Body of pancreas (tissue), 4 donors: Measurements from ENCODE around the gene MAP3K5. TPM values are rescaled to one million over a fixed set of nuclear protein-coding genes. Genes with fewer than 3 reads are reported as not detected.

Experiments used
- ATAC-seq: fragments of 150-250 bp; one replicate; pipeline ENCODE4 v1.9.1; 2016
- DNase-seq, 4 donors: peaks; one replicate each; pipeline ENCODE4 v3.0.0-alpha.2; 2019
- H3K27ac ChIP-seq, 4 donors: fragments of 200-600 bp; sonication (generic); 1 replicate in 3 of 4; 2 replicates in 1 of 4; pipeline versions ENCODE4 v1.5.1 to v1.6.1; 2016 to 2019; ENCODE audit warnings: mild to moderate bottlenecking in 1 of 4, mixed read lengths in 1 of 4, moderate library complexity in 1 of 4
- H3K27me3 ChIP-seq, 2 donors: fragments of 200-600 bp; sonication (generic); one replicate each; pipeline ENCODE4 v1.6.0; 2016; ENCODE audit warnings: mild to moderate bottlenecking in 1 of 2
- H3K36me3 ChIP-seq, 2 donors: fragments of 200-600 bp; sonication (generic); replicated peaks in 1 of 2; 2 replicates each; pipeline ENCODE4 v1.5.1; 2016; ENCODE audit warnings: low read depth in 2 of 2; ENCODE audit not compliant: insufficient read depth in 1 of 2
- H3K4me1 ChIP-seq: fragments of 200-600 bp; sonication (generic); one replicate; pipeline ENCODE4 v1.6.0; 2016
- H3K4me3 ChIP-seq, 2 donors: fragments of 200-600 bp; sonication (generic); 1 replicate in 1 of 2; 2 replicates in 1 of 2; pipeline ENCODE4 v1.5.1; 2016 to 2019
- H3K9me3 ChIP-seq, 3 donors: fragments of 200-600 bp; sonication (generic); 1 replicate in 2 of 3; 2 replicates in 1 of 3; pipeline ENCODE4 v1.5.1; 2016
- POLR2A ChIP-seq, 3 donors: fragments of 450-650 bp; IDR thresholded peaks; one replicate each; pipeline ENCODE4 v1.6.1; 2016; ENCODE audit warnings: antibody characterized with exemption in 3 of 3, mild to moderate bottlenecking in 2 of 3
- WGBS, 2 donors: methylation state at CpG; one replicate each; pipeline ENCODE4 v1.1.5; 2017; 5-methylcytosine and 5-hydroxymethylcytosine counted together
- intact Hi-C: fragments of 100-400 bp; cut with DNase I; formaldehyde crosslinking; loops from one replicate; pipeline ENCODE4 v1.15.1; 2023
- total RNA-seq, 2 donors: library from RNA; depleted of rRNA; stranded (reverse); fragments of >200 nt; gene quantifications; one replicate each; pipeline ENCODE4 v1.1.0, GENCODE V29; 2016
- TF ChIP-seq, protein P1 (sequence below), 7 experiments: fragments of 450-650 bp in 4 of 7; fragments of 200-600 bp in 3 of 7; sonication (generic) in 3 of 7; IDR thresholded peaks; one replicate each; pipeline ENCODE4 v1.5.1; 2016 to 2019; ENCODE audit warnings: antibody characterized with exemption in 7 of 7

MAP3K5 gene
- total RNA-seq, 2 donors from 2014 or later, result 33.7 to 36.9 TPM

DNA sequence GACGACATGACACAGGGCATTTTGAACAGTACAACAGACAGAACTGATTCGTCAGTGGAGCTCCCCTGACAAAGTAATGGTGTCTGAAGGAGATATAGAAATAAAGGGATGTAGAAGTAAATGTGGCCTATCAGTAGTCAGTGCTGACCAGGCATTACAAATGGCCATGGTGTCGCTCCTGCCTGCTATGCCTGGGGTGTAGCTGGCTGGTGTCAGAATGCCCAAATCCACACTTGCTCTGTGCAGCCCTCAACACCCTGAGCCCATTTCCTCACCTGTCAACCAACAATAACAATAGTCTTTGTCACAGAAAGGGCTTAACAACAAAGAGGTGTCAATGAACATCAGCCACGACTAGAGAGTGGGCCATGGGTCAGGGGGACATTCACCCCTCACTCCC, 53.2 kb downstream of the MAP3K5 start:
- 90 to 94% methylated on average over 4 of the region's 4 CpGs for WGBS, 2 donors
- intact Hi-C loops, result no loop called here
- H3K36me3 ChIP-seq, result no peaks in the 10 kb centered on the region

GRCh38 chr6:136738692-136739057, 53.6 kb downstream of the MAP3K5 start:
- intact Hi-C loops, result no loop called here
- Histone ChIP-seq H3K4me1 (peaks cover 43% of the 10 kb centered on the region), H3K36me3 (no peaks in the 10 kb centered on the region), H3K27ac (peak overlapping the region in 3 of 4 donors; percentile 41 to 79 (median 58)), H3K9me3 (no peaks in the 10 kb centered on the region), H3K27me3 (no peaks in the 10 kb centered on the region), H3K4me3 (no peak overlapping the region)
- DNase-seq, result no peak
- peak; percentile 7 for ATAC-seq
- TF ChIP-seq POLR2A (IDR thresholded peaks at IDR 0.05), result no peak
- TF ChIP-seq, protein P1, sequence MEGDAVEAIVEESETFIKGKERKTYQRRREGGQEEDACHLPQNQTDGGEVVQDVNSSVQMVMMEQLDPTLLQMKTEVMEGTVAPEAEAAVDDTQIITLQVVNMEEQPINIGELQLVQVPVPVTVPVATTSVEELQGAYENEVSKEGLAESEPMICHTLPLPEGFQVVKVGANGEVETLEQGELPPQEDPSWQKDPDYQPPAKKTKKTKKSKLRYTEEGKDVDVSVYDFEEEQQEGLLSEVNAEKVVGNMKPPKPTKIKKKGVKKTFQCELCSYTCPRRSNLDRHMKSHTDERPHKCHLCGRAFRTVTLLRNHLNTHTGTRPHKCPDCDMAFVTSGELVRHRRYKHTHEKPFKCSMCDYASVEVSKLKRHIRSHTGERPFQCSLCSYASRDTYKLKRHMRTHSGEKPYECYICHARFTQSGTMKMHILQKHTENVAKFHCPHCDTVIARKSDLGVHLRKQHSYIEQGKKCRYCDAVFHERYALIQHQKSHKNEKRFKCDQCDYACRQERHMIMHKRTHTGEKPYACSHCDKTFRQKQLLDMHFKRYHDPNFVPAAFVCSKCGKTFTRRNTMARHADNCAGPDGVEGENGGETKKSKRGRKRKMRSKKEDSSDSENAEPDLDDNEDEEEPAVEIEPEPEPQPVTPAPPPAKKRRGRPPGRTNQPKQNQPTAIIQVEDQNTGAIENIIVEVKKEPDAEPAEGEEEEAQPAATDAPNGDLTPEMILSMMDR (IDR thresholded peaks at IDR 0.05), result no peak
- WGBS, 2 donors, result 70% methylated on average over 6 of the region's 6 CpGs

More for the DNA sequence above, 53.2 kb downstream of the MAP3K5 start:
- Histone ChIP-seq H3K27ac (peak overlapping the region in 2 of 4 donors; percentile 6 to 58), H3K4me1 (peaks cover 43% of the 10 kb centered on the region), H3K4me3 (no peak overlapping the region), H3K9me3 (no peaks in the 10 kb centered on the region), H3K27me3 (no peaks in the 10 kb centered on the region)
- TF ChIP-seq, protein P1 (IDR thresholded peaks at IDR 0.05), result no peak
- no peak for TF ChIP-seq POLR2A (IDR thresholded peaks at IDR 0.05)
- no peak for DNase-seq
- ATAC-seq, result no peak

DNA sequence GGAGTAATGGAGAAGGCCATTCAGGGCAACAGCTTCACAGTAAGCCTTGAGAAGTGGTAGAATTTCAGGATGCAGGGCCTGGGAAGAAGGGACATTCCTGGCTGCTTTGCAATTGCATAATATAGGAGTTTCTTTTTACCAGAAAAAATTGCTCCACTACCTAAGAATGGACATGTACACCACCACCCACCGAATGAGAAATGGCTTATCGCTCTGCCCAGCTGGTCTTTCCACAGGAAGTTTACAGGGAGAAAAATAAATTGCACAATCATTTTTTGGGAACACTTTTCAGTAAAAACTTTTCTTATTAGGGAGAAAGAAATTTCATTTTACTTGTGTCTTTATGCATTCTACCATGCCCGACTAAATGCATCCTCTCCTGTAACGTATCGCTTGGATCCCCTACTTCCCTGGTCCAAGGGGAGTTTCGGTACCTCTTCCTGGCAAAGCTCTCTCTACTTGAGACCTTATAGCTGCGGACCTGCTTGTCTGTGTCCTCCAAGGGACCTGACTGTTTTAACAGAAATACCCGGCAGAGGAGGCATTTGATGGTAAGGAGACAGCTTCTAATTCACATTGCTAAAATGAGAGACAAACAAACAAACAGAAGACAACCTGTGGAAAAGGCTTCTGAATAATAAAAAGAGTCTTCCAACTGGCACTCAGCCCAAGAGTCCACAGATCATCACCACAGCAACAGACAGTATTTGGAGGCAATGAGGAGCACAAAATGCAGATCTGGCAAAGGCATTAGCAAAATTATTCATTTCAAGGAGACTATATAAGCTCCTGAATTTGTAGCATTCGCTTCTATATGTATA, 54.2 kb downstream of the MAP3K5 start:
- H3K27ac ChIP-seq, result peak overlapping the region in 3 of 4 donors; percentile 41 to 79 (median 58)
- 42 to 51% methylated on average over 9 of the region's 9 CpGs for WGBS, 2 donors
- DNase-seq, result peak in 3 of 4 donors; percentile 37 to 64 (median 50)
- H3K9me3 ChIP-seq, result no peaks in the 10 kb centered on the region
- no peak overlapping the region for H3K4me3 ChIP-seq
- peaks cover 43% of the 10 kb centered on the region for H3K4me1 ChIP-seq
- ATAC-seq, result peak; percentile 72
- no peaks in the 10 kb centered on the region for H3K36me3 ChIP-seq
- no peaks in the 10 kb centered on the region for H3K27me3 ChIP-seq
- intact Hi-C loops, result no loop called here
- no peak for TF ChIP-seq POLR2A (IDR thresholded peaks at IDR 0.05)
- TF ChIP-seq, protein P1 (IDR thresholded peaks at IDR 0.05), result no peak

- Histone ChIP-seq H3K27me3 (no peaks in the 10 kb centered on the region), H3K9me3 (no peaks in the 10 kb centered on the region), H3K36me3 (no peaks in the 10 kb centered on the region), H3K4me1 (peaks cover 45% of the 10 kb centered on the region), H3K4me3 (no peak overlapping the region), H3K27ac (peak overlapping the region in 2 of 4 donors; percentile 58 to 79)
- TF ChIP-seq POLR2A (IDR thresholded peaks at IDR 0.05), result no peak
- TF ChIP-seq, protein P1 (IDR thresholded peaks at IDR 0.05), result no peak
- ATAC-seq, result no peak
- DNase-seq, result no peak
- 91 to 94% methylated on average over 5 of the region's 5 CpGs for WGBS, 2 donors
- intact Hi-C loops, result no loop called here
These were observed 54.9 kb downstream of the MAP3K5 start for GRCh38 chr6:136737374-136737844.
